Activated gamma-delta T cell (primary cell): ENCODE measurements around the gene ACTR1A.
"Not testable (repeated sequence)": the region's sequence is repeated elsewhere in the genome, so short reads cannot be mapped to it uniquely, and the experiment has no call there.

Experiments
- DNase-seq: peaks from one replicate; lab custom pipeline; 2025; lab: John Stamatoyannopoulos, UW

ACTR1A gene

DNA sequence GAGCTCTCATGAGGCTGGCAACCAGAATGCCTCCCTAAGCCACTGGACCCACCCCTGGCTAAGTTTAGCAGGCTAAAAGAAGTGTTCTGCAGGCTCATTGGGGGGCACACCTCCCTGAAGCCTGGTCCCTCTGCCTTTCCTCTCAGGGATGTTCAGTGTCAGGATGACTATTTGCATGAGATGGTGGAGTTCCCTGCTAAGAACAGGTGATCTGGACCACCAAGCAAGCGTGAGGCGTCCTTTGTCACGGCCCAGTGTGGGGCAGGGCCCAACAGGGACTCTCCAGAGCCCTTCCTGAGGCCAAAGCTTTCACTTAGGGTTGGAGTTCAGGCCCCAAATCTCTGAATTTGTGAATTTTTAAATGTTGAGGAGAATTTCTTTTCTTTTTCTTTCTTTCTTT lies 13.2 kb upstream of the ACTR1A start:
- no peak for DNase-seq

DNA sequence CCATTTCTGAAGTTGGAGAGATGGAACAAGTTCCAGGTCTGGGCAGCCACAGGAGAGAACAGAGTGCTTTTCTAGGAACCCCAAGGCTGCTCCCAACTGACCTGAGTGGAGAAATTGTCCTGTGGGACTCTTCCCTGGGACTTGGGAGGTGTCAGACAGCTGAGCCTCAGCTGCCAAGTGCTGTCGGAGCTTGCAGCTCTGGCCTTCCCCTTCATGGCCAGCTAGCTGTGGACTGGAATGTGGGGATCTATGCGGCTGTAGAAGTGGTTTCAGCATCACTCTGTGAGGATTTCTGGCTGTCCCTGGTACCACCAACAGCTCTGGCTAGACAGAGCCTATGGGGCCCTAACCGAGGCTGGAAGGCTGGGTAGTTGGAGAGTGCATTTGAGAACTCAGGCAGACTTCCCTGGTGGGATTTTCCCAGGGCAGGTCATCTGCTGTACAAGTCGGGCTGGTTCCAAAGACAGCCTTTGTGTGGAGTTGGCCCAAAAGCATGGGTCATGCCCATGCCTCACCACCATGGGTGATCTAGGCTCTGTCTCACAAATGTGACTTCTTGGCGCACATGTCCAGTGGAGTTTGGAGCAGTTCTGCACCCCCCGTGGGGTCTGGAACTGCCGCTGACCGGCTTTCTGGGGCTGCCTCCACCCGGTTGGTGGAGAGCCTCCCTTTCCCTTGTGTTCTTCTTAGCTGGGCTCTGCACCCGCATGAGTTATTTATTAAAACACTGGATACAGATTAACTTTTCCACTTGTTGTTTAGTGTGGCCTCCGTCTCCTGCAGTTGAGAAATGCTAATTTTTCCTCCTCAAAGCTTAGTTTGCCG lies 12.2 kb upstream of the ACTR1A start:
- DNase-seq = no peak

GRCh38 chr10:102511583-102512274 lies 9.2 kb upstream of the ACTR1A start:
- no peak for DNase-seq

GRCh38 chr10:102509387-102509786 lies 6.9 kb upstream of the ACTR1A start:
- no peak for DNase-seq

DNA sequence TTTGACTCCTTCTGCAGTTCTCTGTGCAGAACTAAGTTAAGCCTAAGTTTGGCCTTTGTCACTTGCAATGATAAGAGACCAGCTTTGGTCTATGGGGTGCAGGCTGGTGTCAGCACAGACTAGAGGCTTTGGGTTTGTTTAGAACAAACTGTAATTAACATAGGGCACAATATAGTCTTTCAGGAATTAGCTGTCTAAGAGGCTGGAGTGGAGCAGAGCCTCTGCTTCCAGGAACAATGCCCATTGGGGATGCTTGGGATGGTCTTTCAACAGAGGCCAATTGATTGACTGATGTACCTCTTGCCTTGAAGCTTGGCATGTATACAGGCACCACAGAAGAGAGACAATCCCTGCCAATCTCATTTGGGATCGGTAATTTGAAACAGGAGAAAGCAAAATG lies 6.0 kb upstream of the ACTR1A start:
- DNase-seq = no peak

DNA sequence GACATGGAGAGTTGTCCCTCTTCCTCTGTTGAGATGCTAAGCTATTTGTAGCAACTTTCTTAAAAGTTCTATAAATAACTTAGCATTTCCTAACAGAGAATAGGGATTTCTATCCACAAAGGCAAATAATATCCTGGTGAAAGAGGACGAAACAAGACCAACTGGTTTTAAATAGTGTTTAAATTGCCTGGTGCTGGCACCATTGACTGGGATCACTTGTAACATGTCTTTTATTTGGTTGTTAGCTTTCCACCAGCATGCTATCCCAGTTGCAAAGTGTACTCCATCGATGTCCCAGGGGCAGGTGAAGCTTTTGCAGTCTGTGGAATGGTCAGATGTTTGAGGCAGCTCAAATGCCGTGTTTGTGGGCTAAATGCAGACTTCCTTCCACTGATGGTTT lies 5.0 kb upstream of the ACTR1A start:
- no peak for DNase-seq

GRCh38 chr10:102505462-102506115 lies 3.1 kb upstream of the ACTR1A start:
- no peak for DNase-seq

DNA sequence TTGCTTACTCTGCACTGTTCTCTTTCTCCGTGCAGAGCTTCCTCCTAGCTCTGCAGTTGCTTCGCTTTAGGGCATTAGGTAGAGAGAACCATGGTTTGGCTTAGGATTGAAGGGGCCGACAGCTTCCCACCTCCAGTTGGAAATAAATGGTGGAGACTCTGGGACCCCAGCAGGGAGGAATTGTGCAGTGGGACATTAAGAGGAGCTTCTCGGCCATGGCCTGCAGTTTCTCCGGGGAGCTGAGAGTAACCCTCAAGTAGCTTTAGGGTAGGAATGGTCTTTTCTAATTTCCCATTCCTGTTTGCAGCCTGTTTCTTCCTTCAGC lies 2.4 kb upstream of the ACTR1A start:
- no peak for DNase-seq

DNA sequence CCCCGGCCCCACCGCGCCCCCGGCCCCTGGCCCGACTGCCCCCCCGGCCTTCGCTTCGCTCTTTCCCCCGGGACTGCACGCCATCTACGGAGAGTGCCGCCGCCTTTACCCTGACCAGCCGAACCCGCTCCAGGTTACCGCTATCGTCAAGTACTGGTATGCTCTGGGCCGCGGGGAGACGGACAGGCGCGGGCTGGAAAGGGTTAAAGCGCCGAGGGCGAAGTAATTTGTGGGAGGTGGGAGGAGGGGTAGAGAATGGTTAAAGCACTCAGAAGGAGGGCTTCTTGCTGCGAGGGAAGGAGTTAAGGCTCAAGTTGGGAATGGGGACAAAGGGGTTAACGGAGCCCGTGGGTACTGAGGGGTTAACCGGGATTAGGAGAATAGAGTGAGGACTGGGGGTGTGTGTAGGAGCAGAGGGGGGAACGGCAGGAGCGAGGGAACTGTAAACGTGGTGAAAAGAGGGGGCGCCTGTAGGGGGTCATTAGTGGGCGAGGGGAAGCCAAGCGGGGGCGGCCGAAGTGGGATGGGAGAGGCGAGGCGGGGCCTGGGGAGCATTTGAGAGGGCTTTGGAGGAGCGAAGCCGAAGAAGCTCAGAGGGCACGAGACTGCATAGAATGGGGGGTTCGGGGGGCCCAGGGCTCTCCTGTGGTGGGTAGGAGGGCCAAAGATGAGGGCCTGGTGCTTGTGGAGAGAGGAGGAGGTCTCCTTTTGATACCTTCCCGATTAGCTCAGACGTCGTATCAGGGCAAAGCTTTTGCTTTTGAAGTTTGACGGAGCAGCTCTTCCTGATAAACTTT lies 1.9 kb upstream of the ACTR1A start:
- no peak for DNase-seq

DNA sequence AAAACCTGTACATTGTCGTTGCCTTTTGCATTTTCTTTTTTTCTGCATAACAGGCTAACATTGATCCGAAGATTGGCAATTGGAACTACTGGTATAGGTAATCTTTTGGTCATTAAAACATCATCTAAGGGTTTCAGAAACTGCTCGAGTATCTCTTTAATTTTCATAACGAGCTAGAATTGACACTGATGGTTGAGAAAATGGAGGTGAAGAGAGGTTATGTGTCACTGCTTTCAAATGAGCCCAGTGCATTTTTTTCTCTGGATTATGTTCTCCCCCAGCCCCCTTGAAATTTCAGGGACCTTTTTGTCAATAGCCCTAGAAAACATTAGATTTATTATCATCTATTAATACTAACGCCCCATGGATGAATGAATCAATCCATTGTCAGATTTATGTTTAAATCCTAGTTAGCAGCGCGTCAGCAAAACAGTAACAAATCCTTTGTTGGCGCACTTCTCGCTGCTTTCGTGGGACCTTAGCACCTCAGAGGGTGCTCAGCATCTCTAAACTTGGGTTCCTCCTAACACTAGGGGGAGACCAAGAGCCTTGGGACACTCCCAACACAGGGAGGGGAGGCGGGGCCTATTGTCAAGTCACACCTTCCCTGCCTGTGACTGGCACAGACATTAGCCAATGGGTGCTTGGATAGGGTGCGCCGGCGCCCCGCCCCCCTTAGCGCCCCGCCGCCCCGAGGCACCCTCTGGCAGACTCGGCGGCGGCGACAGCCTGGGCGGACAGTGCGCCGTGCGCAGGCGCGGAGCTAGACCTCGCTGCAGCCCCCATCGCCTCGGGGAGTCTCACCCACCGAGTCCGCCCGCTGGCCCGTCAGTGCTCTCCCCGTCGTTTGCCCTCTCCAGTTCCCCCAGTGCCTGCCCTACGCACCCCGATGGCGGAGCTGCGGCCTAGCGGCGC lies 1.0 kb upstream of the ACTR1A start, which contains the start of gene SUFU:
SUFU (plus strand) TSS at position 709 of the 915 bp plus-strand sequence; CDS start at position 890, 181 bp downstream.
- DNase-seq = peak; percentile 94

GRCh38 chr10:102502029-102502336 lies 529 bp downstream of the ACTR1A start:
- peak; percentile 76 for DNase-seq

DNA sequence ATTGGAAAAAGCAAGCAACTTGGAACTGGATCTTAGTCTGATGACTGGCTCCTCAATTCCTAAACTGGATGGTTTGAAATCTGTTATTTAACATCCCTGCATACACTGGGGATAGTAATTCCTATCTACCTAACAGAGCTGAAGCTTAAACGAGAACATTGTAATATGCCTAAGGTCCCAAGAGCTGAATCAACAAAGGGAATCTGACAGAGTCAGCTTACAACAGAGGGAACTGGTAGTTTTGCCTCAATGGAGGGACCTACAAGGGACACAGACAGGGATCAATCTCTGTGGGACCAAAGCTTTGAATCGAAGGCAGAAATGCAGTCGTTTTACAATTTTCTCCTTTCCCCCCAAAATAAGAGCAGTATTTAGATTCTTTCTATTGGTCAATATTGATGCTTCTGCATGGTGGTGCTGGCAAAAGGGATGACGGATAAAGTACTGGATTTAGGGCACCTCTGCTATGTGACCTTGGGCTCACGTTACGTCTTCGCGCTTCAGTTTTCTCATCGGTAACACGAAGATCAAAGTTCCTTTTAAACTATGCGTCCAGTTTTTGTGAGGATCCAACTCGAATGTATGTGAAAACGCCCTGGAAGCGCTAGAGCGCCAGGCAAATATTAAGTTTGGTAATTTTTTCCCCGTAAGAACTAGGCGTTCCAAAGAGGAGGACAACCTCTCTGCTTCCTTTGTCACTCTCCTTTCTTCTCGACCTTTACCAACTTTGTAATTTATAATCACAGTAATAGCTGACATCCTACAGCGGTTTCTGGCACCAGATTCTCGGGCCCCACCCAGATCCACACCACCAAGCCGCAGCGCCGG lies 1.1 kb downstream of the ACTR1A start:
- no peak for DNase-seq

GRCh38 chr10:102500686-102501085 lies 1.8 kb downstream of the ACTR1A start:
- not testable (repeated sequence) for DNase-seq

GRCh38 chr10:102499356-102499755 lies 3.2 kb downstream of the ACTR1A start:
- no peak for DNase-seq

- DNase-seq = no peak
These were observed 5.0 kb downstream of the ACTR1A start for GRCh38 chr10:102497545-102497944.

GRCh38 chr10:102493771-102494170 lies 8.7 kb downstream of the ACTR1A start:
- DNase-seq = no peak

GRCh38 chr10:102492983-102493382 lies 9.5 kb downstream of the ACTR1A start:
- no peak for DNase-seq

DNA sequence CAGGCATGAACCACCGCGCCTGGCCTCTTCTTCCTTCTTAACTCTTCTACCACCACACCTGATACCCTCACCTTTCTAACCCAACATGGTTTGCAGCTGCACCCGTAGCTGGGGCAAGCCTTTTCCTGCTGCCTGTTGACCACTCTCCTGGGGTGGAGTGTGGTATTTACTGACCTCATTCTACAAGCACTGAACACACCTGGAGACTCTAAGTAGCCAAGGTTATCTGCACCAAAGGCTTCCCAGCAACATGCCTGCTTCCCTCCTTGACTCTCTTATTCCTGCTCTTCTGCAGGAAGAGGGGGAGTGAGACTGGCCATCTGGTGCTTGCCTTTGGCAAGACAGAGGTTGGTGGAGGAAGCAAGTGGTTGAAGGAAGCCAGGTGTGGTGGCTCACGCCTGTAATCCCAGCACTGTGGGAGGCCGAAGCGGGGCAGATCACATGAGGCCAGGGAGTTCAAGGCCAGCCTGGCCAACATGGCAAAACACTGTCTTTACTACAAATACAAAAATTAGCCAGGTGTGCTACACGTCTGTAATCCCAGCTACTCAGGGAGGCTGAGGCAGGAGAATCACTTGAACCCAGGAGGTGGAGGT lies 10.1 kb downstream of the ACTR1A start:
- no peak for DNase-seq

GRCh38 chr10:102491136-102491535 lies 11.4 kb downstream of the ACTR1A start:
- DNase-seq = no peak
